ENCODE data around the gene HYAL4. TPM values are rescaled to one million over a fixed set of nuclear protein-coding genes. Genes with fewer than 3 reads are reported as not detected.
"Not testable (repeated sequence)": the region's sequence is repeated elsewhere in the genome, so short reads cannot be mapped to it uniquely, and the experiment has no call there.

The HYAL4 gene
- total and polyA plus RNA-seq, 4 donors, result 0.11 TPM; not detected in 2

DNA sequence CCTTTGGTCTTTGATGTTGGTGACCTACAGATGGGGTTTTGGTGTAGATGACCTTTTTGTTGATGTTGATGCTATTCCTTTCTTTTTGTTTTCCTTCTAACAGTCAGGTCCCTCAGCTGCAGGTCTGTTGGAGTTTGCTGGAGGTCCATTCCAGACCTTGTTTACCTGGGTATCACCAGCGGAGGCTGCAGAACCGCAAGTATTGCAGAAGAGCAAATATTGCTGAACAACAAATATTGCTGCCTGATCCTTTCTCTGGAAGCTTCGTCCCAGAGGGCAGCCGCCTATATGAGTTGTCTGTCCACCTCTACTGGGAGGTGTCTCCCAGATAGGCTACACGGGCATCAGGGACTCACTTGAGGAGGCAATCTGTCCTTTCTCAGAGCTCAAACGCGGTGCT is 827 bp upstream of the HYAL4 start:
- not testable (repeated sequence) for H3K4me1 ChIP-seq (ENCODE audit: control insufficient read depth, insufficient read depth, low read length); H3K27me3 ChIP-seq (ENCODE audit: control insufficient read depth, insufficient read depth, low read length)
- WGBS (ENCODE audit: insufficient coverage), result 96% methylated on average over 7 of the region's 7 CpGs

GRCh38 chr7:123845823-123846216 is 851 bp downstream of the HYAL4 start:
- Histone ChIP-seq H3K36me3 (ENCODE audit: control insufficient read depth, insufficient read depth, low read length) (no peaks in the 10 kb centered on the region), H3K4me3 (ENCODE audit: low read depth, low read length) (no peak overlapping the region), H3K9me3 (ENCODE audit: control insufficient read depth, insufficient read depth, low read length) (no peaks in the 10 kb centered on the region), H3K27ac (ENCODE audit: low read depth, low read length) (no peak overlapping the region), H3K4me1 (ENCODE audit: control insufficient read depth, insufficient read depth, low read length) (peaks cover 2% of the 10 kb centered on the region), H3K27me3 (ENCODE audit: control insufficient read depth, insufficient read depth, low read length) (no peaks in the 10 kb centered on the region)
- DNase-seq (ENCODE audit: low read depth in 4 of 6, low spot score in 6 of 6), result no peak
- WGBS (ENCODE audit: insufficient coverage), result 80% methylated on average over 1 of the region's 1 CpG

More for the DNA sequence above, 827 bp upstream of the HYAL4 start:
- H3K36me3 ChIP-seq (ENCODE audit: control insufficient read depth, insufficient read depth, low read length); DNase-seq (ENCODE audit: low read depth in 4 of 6, low spot score in 6 of 6); H3K9me3 ChIP-seq (ENCODE audit: control insufficient read depth, insufficient read depth, low read length); H3K27ac ChIP-seq (ENCODE audit: low read depth, low read length); H3K4me3 ChIP-seq (ENCODE audit: low read depth, low read length): not testable (repeated sequence)

DNA sequence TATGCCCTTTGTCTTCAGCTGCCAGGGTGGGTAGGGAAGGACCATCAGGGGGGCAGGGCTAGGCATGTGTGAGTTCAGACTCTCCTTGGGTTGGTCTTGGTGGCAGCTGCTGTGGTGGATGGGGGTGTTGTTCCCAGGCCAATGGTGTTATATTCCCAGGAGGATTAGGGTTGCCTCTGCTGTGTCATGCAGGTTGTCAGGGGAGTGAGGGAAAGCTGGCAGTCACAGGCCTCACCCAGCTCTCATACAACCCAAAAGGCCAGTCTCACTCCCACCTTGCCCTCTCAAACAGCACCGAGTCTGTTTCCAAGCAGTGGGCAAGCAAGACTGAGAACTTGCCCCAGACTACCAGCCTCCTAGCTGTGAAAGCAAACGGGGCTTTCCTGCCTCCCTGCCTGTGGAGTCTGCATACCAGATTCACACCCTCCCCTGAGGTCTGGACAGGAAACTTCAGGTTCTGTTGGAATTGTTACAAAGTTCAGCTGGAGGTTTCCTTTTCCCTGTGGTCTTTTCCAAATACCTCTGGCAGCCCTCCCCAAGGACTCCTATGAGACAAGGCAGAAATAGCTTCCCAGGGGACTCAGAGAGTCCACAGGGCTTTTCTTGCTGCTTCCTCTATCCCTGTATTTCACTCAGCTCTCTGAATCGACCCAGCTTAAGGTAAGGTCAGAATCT is 1.4 kb downstream of the HYAL4 start:
- H3K27me3 ChIP-seq (ENCODE audit: control insufficient read depth, insufficient read depth, low read length), result no peaks in the 10 kb centered on the region
- DNase-seq (ENCODE audit: low read depth in 4 of 6, low spot score in 6 of 6), result no peak
- H3K27ac ChIP-seq (ENCODE audit: low read depth, low read length), result no peak overlapping the region
- WGBS (ENCODE audit: insufficient coverage), result 89% methylated on average over 1 of the region's 3 CpGs
- H3K9me3 ChIP-seq (ENCODE audit: control insufficient read depth, insufficient read depth, low read length), result no peaks in the 10 kb centered on the region
- H3K36me3 ChIP-seq (ENCODE audit: control insufficient read depth, insufficient read depth, low read length), result no peaks in the 10 kb centered on the region
- peaks cover 2% of the 10 kb centered on the region for H3K4me1 ChIP-seq (ENCODE audit: control insufficient read depth, insufficient read depth, low read length)
- no peak overlapping the region for H3K4me3 ChIP-seq (ENCODE audit: low read depth, low read length)

GRCh38 chr7:123847868-123848267 is 2.9 kb downstream of the HYAL4 start:
- no peaks in the 10 kb centered on the region for H3K9me3 ChIP-seq (ENCODE audit: control insufficient read depth, insufficient read depth, low read length)
- H3K27me3 ChIP-seq (ENCODE audit: control insufficient read depth, insufficient read depth, low read length), result no peaks in the 10 kb centered on the region
- H3K4me3 ChIP-seq (ENCODE audit: low read depth, low read length), result no peak overlapping the region
- no peak overlapping the region for H3K27ac ChIP-seq (ENCODE audit: low read depth, low read length)
- no peaks in the 10 kb centered on the region for H3K36me3 ChIP-seq (ENCODE audit: control insufficient read depth, insufficient read depth, low read length)
- no peak for DNase-seq (ENCODE audit: low read depth in 4 of 6, low spot score in 6 of 6)
- WGBS (ENCODE audit: insufficient coverage), result 100% methylated on average over 1 of the region's 1 CpG
- H3K4me1 ChIP-seq (ENCODE audit: control insufficient read depth, insufficient read depth, low read length), result peaks cover 2% of the 10 kb centered on the region

GRCh38 chr7:123849855-123850254 is 4.9 kb downstream of the HYAL4 start:
- 100% methylated on average over 1 of the region's 1 CpG for WGBS (ENCODE audit: insufficient coverage)
- no peak for DNase-seq (ENCODE audit: low read depth in 4 of 6, low spot score in 6 of 6)
- Histone ChIP-seq H3K4me3 (ENCODE audit: low read depth, low read length) (no peak overlapping the region), H3K36me3 (ENCODE audit: control insufficient read depth, insufficient read depth, low read length) (no peaks in the 10 kb centered on the region), H3K4me1 (ENCODE audit: control insufficient read depth, insufficient read depth, low read length) (peaks cover 2% of the 10 kb centered on the region), H3K27me3 (ENCODE audit: control insufficient read depth, insufficient read depth, low read length) (no peaks in the 10 kb centered on the region), H3K9me3 (ENCODE audit: control insufficient read depth, insufficient read depth, low read length) (no peaks in the 10 kb centered on the region), H3K27ac (ENCODE audit: low read depth, low read length) (no peak overlapping the region)

- not testable (repeated sequence) for H3K27ac ChIP-seq (ENCODE audit: low read depth, low read length); H3K27me3 ChIP-seq (ENCODE audit: control insufficient read depth, insufficient read depth, low read length); H3K4me3 ChIP-seq (ENCODE audit: low read depth, low read length); H3K4me1 ChIP-seq (ENCODE audit: control insufficient read depth, insufficient read depth, low read length); H3K36me3 ChIP-seq (ENCODE audit: control insufficient read depth, insufficient read depth, low read length); H3K9me3 ChIP-seq (ENCODE audit: control insufficient read depth, insufficient read depth, low read length); DNase-seq (ENCODE audit: low read depth in 4 of 6, low spot score in 6 of 6)
- whole genome bisulfite sequencing (ENCODE audit: insufficient coverage), result 100% methylated on average over 1 of the region's 5 CpGs
These were observed 6.4 kb downstream of the HYAL4 start for GRCh38 chr7:123851404-123851803.

DNA sequence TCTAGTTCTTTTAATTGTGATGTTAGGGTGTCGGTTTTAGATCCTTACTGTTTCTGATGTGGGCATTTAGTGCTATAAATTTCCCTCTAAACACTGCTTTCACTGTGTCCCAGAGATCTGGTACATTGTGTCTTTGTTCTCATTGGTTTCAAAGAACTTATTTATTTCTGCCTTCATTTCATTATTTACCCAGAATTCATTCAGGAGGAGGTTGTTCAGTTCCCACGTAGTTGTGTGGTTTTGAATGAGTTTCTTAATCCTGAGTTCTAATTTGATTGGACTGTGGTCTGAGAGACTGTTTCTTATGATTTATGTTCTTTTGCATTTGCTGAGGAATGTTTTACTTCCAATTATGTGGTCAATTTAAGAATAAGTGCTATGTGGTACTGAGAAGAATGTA is 9.3 kb downstream of the HYAL4 start:
- H3K27ac ChIP-seq (ENCODE audit: low read depth, low read length); DNase-seq (ENCODE audit: low read depth in 4 of 6, low spot score in 6 of 6); H3K27me3 ChIP-seq (ENCODE audit: control insufficient read depth, insufficient read depth, low read length); H3K9me3 ChIP-seq (ENCODE audit: control insufficient read depth, insufficient read depth, low read length); H3K4me3 ChIP-seq (ENCODE audit: low read depth, low read length); H3K36me3 ChIP-seq (ENCODE audit: control insufficient read depth, insufficient read depth, low read length); H3K4me1 ChIP-seq (ENCODE audit: control insufficient read depth, insufficient read depth, low read length): not testable (repeated sequence)
- no CpG with 5 or more reads among the region's 2 CpGs for WGBS (ENCODE audit: insufficient coverage)

DNA sequence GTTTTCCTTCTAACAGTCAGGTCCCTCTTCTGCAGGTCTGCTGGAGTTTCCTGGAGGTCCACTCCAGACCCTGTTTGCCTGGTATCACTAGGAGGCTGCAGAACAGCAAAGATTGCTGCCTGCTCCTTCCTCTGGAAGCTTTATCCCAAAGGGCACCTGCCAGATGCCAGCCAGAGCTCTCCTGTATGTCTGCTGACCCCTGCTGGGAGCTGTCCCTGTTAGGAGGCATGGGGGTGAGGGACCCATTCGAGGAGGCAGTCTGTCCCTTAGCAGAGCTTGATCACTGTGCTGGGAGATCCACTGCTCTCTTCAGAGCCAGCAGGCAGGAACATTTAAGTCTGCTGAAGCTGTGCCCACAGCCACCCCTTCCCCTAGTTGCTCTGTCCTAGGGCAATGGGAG is 11.5 kb downstream of the HYAL4 start:
- H3K27ac ChIP-seq (ENCODE audit: low read depth, low read length); H3K4me1 ChIP-seq (ENCODE audit: control insufficient read depth, insufficient read depth, low read length); H3K9me3 ChIP-seq (ENCODE audit: control insufficient read depth, insufficient read depth, low read length); H3K36me3 ChIP-seq (ENCODE audit: control insufficient read depth, insufficient read depth, low read length); DNase-seq (ENCODE audit: low read depth in 4 of 6, low spot score in 6 of 6); H3K4me3 ChIP-seq (ENCODE audit: low read depth, low read length); H3K27me3 ChIP-seq (ENCODE audit: control insufficient read depth, insufficient read depth, low read length): not testable (repeated sequence)
- 57% methylated on average over 1 of the region's 1 CpG for WGBS (ENCODE audit: insufficient coverage)

DNA sequence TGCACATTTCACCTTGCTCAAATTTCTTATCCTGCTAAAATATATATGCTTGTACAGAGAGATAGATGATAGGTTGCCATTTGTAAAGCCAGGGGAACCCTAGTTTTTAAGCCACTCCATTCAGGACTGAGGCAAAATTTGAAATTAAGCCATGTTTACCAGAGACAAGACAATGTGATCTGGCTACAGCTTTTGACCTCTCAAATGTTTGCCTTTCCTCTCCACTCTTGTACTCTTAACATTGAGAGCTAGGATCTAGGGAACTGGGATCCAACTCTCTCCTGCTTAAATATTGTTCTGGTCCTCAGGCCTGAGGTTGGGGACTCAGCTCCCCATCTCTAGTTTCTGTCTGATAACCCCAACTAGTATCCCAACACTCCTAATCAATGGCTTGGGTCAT is 15.9 kb downstream of the HYAL4 start:
- no peak for DNase-seq (ENCODE audit: low read depth in 4 of 6, low spot score in 6 of 6)
- Histone ChIP-seq H3K4me3 (ENCODE audit: low read depth, low read length) (no peak overlapping the region), H3K27me3 (ENCODE audit: control insufficient read depth, insufficient read depth, low read length) (no peaks in the 10 kb centered on the region), H3K27ac (ENCODE audit: low read depth, low read length) (no peak overlapping the region), H3K36me3 (ENCODE audit: control insufficient read depth, insufficient read depth, low read length) (no peaks in the 10 kb centered on the region), H3K4me1 (ENCODE audit: control insufficient read depth, insufficient read depth, low read length) (no peaks in the 10 kb centered on the region), H3K9me3 (ENCODE audit: control insufficient read depth, insufficient read depth, low read length) (no peaks in the 10 kb centered on the region)

DNA sequence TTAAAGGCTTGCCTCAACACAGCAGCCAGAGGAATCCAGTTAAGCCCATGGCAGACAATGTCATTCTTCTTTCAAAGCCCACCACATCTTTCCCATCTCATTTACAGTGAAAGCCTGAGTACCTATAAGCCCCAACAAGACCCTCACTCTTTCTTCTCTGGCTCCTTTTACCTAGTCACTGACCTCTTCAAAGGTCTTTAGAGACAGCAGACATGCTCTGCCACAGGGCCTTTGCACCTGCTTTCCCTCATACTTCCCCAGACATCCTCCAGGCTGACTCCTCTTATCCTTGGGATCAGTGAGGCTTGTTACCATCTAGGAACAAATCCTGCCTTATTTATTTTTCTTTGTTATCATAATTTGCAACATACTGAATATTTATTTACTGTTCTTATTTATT is 17.8 kb downstream of the HYAL4 start:
- H3K9me3 ChIP-seq (ENCODE audit: control insufficient read depth, insufficient read depth, low read length), result no peaks in the 10 kb centered on the region
- H3K27me3 ChIP-seq (ENCODE audit: control insufficient read depth, insufficient read depth, low read length), result no peaks in the 10 kb centered on the region
- H3K4me3 ChIP-seq (ENCODE audit: low read depth, low read length), result no peak overlapping the region
- H3K4me1 ChIP-seq (ENCODE audit: control insufficient read depth, insufficient read depth, low read length), result no peaks in the 10 kb centered on the region
- no peaks in the 10 kb centered on the region for H3K36me3 ChIP-seq (ENCODE audit: control insufficient read depth, insufficient read depth, low read length)
- H3K27ac ChIP-seq (ENCODE audit: low read depth, low read length), result no peak overlapping the region
- no peak for DNase-seq (ENCODE audit: low read depth in 4 of 6, low spot score in 6 of 6)
